GM18498 (cell line): Measurements from ENCODE around the gene SEMA6B.

Source experiments
- ATAC-seq: cut with Tn5 transposase; IDR thresholded peaks from one replicate; pipeline ENCODE4 v1.9.1; 2021; ENCODE audit warnings: mild to moderate bottlenecking, moderate library complexity; ENCODE audit not compliant: unreplicated experiment

Gene SEMA6B

DNA sequence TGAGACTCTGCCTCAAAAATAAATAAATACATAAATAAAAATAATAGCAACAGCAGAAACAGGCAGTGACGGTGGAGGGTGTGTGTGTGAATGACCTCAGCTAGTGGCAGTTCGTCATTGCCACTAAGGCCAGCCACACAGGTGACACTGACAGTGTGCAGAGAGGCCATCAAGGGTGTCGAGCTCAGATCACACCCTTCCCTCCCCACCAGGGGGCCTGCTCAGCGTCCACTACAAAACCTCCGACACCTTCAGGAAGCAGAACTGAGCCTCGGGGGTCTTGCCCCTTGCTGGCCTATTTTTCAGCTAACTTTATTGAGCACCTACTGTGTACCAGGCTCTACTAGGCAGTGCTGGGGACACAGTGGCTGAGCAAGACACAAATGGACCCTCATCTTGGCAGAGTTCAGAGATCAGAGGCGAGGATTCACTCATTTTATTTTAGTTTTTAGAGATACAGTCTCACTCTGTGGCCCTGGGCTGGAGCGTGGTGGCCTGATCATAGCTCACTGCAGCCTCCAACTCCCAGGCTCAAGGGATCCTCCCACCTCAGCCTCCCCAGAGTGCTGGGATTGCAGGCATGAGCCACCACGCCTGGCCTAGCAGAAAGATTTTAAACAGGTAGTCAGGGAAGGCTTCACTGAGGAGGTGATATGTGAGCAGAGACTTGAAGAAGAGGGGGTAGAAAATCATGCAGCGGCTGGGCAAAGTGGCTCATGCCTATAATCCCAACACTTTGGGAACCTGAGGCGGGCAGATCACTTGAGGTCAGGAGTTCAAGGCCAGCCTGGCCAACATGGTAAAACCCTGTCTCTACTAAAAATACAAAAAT is 30.3 kb upstream of the SEMA6B start:
- ATAC-seq, result no peak

DNA sequence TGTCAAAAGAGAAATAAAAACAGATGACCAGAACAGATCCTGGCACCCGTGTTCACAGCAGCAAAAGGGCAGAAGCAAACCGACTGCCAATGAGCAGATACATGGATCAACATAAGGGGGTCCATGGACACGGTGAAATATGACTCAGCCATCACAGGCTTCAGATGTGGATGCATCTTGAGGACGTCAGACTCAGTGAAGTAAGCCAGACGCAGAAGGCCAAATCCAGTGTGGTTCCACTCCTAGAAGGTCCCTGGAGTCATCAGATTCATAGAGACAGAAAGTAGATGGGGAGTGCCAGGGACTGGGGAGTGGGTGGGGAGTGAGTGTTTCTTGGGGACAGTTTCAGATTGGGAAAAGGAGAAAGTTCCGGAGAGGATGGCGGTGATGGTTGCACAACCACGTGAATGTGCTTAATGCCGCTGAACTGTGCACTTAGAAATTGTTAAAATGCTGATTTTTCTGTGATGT is 28.8 kb upstream of the SEMA6B start:
- no peak for ATAC-seq

DNA sequence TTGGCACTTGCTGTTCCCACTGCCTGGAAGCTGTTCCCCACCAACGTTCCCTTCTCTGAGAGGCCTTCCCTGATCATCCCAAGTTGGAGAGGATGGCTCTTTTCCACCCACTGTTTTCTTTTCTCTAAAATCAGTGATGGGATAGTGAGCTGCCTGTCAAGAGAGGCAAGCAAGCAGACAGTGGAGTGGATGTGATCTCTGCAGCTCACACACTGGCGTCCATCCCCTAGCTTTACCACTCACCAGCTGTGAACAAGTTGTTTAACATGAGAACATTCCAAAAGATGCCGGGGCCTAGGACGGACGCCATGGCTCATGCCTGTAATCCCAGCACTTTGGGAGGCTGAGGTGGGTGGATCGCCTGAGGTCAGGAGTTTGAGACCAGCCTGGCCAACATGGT is 28.0 kb upstream of the SEMA6B start:
- ATAC-seq, result no peak

DNA sequence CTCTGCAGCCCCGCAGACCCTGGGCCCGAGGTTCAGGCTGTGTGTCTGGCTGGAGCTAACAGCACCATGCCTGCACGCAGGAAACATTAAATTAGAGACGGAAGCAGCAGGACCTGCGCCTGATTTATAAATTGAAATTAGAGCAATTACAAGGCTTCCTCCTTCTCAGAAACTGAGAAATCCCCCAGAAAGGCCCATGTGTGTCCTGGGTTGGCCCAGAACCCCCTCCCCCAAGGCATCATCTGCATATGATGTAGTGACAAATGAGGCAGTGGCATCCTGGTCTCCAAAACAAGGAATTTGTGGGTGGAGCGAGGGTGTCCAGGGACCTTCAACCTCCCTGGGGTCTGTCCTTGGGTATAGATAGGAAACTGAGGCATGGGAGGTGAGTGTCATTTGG is 27.2 kb upstream of the SEMA6B start:
- ATAC-seq, result no peak

DNA sequence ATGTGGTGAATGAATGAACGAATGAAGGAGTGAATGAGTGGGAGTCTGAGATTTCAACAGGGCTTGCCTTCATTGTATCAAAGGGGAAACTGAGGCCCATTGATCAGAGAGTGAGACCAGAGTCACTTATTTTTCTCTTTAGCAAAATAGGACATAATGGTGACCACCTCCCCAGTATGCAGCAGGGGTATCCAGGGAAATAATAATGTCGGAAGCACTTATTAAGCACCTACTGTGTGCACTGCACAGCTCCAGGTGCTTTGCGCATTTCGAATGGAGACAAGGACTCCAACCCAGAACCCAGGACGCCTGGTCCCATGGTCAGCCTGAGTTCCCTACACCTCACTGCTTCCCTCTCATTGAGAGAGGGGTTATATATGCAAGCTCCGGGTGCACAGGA is 26.8 kb upstream of the SEMA6B start:
- ATAC-seq, result no peak

DNA sequence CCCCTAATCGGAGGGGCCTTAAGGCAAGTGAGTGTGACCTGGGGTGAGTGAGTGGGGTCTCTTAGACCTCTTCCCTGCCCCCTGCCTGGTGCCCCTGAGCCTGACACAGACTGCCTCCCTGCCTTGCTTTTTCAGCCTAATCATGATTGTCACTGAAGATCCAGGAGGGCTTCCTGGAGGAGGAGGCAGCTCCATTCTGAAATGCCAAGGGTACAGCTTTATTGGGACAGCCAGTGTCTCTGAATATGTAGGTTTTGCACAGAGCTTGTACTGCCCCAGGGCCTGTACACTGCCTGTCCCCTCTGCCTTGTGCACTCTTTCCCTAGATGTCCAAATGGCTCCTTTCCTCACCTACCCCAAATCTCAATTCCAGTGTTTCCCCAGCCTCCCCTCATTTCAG is 26.1 kb upstream of the SEMA6B start:
- ATAC-seq, result no peak

DNA sequence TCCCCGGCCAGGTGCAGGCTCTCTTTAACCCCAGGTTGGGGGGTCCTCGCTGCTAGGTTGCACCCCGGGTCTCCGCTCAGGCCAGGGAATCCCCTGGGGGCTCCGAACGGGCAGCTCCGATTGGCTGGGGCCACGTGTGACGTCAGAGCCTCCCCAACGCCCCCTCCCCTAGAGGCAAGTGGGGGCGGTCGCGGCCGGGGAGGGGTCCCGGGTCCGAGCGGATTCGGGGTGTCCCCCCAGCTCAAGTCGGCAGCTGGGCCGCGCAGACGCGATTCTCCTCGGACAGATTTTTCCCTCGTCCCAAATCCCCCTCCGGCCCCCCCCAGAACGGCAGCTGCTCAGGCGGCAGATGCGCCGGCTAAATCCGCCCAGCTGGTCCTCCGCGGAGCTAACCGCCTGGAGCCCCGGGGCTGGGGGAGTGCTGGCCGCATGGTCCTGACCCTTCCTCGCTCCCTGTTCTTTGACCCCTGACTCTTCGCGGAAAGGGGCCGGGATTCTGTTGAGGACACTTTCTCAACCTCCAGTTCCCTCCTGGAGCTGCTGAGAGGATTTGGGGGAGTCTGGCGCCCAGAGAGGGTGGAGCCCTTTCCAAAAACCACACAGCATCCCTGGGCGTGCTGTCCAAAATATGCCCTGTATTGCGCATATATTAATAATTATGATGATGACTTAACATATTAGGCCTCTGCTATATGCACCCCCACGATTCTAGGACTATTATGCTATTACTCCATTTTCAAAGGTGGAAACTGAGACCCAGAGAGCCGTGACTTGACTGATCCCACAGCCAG is 25.4 kb upstream of the SEMA6B start:
- ATAC-seq, result no peak

DNA sequence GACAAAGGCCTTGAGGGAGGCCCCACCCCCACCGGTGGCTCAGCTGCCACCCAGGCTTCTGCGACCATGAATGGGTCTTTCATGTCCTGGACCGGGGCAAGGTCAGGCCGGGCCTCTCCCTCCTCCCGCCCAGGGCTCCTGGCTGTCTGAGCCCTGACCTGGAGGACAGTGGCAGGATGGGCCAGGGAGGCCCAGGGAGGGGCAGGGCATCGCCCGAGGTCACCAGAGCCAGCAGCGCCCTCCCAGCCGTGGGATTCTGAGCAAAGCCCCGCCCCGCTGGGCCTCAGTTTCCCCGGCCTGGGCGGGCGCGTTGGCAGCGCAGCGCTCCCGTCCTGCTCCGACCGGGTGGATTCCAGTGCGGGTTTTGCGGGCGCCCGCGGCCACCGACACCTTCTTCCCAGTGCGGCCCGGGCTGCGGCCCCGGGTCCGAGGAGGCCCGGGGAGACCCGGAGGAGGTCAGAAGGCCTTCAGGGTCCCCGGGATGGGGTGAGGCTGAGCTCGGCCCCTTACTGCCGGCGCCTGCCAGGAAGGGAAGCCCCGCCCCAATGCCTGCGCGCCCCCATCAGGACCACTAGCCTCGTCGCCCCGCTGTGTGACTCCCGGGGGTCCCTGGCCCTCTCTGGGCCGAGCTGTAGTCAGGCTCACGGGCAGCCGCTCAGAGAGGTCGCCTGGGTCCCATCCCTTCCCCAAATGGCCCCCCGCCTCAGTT is 24.6 kb upstream of the SEMA6B start:
- ATAC-seq, result no peak

DNA sequence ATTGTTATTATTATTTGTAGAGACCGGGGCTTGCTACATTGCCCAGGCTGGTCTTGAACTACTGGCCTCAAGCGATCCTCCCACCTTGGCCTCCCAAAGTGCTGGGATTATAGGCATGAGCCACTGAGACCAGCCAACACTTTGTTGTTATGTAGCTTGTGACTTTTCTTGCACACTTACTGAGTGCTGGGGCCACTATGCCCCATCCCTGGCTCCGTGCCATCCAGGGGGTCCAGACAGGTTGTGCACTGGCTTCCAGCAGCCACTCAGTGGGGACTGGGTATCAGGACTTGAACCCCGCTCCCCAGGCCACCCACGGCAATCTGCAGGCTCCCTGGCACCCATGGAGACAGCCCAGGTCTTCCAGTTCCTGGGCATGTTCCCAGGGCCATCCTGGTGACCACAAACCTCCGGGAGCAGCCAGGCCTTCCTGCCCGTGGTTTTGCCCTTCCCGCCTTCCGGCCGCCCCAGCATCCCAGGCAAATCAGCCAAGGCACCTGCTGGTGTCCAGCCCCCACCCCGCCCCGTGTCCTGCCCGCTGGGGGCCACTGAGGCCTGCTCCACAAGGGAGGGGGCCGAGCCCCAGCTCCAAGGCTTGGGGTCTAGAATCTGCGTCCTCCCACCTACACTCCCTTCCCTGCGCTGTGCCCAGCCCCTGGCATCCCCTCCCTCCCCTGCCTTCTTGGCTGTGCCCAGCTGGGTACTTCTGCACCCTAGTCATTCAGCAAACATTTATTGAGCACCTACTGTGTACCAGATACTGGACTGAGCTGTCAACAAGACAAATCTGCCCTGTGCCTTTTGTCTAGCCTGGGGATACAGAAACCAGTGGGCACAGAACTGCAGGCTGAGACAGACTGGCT is 23.7 kb upstream of the SEMA6B start:
- no peak for ATAC-seq

DNA sequence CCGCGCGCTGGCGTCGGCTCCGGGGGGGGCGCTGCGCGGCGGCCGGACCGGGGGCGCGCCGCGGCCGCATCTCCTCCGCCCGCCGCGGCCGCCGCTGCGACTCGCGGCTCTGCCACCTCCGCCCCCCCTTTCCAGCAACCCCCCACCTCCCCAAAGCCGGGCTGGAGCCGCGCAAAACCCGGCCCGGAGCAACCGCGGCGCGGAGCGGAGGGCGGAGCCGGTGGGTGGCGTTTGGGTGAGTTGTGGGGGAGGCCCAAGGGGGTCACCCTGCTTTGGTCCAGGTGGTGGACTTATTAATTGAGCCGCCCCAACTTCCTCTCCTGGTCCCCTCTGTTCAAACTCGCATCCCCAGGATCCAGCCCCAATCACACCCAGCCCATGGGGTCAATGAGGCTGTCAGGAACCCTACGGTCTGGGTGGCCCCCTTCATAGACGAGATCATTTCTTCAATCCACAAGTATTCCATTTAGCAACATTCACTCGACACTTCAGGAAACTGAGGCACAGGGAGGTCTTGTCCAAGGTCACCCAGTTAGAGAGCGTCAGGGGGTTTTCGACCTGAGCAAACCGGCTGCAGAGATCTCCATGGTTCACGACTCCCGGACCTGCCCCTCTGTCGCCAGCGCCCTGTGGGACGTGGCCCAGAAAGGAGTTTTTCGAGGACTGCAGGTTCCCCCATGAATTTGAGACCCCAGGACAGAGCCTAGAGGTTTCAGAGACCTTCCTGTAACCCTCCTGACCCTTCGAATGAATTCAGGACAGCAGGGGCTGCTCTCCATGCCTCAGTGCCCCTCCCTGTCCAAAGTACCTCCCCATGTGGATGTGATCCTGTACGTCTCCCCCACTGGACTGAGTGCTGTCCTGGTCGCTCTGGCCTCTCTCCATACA is 22.4 kb upstream of the SEMA6B start:
- no peak for ATAC-seq

DNA sequence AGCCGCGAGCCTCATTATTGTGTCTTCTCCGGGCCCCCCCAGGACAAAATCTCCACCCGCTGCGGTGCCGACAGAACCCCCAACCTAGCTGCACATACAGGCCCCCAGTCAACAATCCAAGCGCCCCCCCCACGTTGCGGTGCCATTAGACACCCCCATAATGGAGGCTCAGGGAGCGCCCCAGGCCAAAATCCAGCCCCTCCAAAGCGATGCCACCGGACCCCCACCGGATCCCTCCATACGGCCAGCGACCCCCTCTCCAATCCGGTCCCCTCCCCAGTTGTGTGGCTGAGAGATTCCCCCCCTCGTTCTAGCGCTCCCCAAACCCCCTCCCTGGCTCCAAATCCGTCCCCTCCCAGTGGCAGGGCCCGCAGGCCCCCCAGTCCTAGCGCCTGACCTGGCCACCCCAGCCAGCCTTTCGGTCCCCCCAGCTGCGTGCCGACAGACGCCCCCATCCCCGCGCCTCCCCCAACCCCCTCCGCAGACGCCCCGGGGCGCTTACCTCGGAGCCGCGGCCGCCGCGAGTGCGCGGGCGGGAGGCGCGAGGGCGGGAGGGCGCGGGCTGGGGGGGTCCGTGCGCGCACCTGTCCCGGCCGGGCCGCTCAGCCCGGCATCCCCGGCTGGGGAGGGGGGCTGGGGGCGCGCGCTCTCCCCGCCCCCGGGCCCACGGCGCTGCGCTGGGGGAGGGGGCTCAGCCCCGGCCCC is 21.6 kb upstream of the SEMA6B start:
- no peak for ATAC-seq

DNA sequence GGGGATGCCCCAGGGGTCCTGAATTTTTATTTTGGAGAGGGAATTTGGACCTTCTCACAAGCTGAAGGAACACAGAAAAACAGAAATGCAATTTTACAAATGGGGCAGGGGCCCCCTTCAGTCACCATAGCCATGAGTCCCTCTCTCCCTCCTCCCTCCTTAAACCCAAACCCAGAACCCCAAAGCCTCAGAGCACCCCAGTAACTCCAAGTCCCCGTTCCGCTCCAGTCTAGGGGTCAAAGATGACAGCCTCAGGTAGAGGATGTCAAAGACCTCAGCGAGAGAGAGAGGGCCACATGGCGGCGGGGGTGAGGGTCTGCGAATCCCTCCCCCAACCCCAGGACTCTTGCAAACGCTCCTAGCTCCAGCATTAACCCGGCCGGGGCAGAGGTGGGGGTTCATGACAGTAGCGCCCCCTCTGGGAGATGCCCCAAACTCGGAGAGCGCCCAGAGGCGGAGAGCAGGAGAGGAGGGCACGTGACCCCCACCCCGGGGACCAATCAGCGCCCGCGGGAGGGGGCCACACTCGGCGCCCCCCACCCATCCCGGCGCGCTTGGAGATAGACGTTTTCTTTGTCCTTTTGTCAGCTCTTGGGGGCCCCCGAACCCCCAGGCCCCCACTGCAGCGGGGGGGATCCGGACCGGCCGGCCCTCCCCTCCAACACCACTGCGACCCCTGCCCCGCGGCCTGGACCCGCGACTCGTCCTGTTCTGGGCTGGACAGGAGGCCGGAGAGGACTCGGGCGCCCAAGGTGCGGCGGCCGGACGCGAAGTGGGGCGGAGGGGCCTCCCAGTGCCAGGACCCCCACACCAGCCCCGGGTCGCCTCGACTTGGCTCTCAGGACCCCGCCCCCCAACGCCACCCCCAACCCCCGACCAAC is 20.8 kb upstream of the SEMA6B start:
- no peak for ATAC-seq

DNA sequence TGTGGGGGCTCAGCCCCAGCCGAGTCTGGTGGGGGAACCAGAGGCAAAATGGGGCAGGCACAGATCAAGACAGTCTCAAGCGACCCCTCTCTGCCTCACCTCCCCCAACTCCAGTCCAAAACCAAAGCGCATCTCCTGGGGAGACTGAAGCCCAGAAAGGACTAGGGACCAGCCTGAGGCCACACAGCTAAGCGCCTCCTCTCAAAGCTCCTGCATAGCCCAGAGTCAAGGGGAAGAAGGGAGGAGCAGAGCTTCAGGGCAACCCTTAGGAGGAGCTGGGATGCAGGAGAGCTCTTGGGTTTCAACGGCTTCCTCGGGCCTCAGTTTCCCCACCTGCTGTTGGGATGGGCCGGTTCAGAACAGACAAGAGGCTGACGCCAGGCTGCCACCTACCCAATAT is 19.9 kb upstream of the SEMA6B start:
- no peak for ATAC-seq

DNA sequence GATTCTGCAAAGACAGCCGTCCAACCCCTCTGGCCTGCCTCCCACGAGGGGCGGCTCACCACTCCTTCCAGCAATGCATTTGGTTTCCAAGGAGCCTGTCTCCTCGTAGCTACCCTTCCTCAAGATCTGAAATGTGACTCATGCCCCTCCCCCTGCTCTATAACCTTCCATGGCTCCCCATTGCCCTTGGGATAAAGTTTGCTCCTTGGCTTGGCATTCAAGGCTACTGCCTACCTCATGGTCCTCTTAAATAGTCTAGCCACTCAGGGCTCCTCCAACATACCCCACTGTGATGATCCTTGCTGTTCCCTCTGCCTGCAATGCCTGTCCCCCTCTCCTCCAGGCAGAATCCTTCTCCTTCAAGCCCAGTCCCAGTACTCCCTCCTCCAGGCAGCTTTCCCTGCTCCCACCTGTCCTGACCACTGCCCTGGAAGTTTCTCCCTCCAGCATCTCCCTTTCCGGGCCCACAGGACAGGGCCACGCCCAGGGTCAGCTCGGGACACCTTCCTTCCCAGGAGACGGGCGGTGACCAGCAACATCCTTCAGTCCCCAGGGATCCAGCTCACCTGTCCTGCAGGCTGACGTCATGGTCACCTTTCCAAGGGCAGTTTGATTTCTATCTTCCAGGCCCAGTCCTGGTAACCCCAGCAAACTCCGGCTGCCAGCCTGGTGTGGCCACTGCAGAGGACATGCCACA is 19.2 kb upstream of the SEMA6B start:
- ATAC-seq, result no peak

DNA sequence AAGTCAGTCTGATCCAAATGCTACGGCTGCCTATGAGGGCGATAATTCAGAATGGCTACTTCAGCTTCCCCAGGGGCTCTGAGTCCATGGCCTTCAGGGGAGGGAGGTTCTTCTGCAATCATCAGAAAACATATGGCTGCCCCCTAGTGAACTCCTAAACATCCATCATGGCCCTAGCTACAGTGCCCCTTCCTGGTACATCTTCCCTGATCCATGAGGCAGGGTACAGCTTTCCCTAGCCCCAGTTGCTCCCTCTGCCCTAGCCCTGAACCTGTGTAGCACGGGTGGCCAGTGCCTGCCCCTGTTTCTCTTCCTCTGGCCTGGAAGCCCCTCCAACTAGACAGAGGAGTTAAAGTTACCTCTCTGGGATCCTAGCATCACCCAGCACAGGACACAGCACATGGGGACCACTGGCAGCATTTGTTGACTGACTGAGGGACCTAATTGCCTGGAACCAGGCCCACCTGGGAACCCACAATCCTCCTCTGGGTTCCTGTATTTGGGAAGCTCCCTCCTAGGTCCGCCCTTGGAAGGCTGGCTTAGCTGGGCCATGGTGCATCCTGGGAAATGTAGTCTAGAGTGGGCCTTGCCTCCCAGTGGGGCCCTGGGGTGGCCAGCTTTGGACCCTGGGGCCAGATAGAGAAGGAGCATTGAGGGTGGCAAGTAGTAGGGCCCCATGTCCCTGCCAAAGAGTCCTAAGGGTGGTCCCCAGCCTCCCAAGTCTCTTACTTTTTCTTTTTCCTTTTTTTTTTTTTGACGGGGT is 17.7 kb upstream of the SEMA6B start:
- ATAC-seq, result no peak

DNA sequence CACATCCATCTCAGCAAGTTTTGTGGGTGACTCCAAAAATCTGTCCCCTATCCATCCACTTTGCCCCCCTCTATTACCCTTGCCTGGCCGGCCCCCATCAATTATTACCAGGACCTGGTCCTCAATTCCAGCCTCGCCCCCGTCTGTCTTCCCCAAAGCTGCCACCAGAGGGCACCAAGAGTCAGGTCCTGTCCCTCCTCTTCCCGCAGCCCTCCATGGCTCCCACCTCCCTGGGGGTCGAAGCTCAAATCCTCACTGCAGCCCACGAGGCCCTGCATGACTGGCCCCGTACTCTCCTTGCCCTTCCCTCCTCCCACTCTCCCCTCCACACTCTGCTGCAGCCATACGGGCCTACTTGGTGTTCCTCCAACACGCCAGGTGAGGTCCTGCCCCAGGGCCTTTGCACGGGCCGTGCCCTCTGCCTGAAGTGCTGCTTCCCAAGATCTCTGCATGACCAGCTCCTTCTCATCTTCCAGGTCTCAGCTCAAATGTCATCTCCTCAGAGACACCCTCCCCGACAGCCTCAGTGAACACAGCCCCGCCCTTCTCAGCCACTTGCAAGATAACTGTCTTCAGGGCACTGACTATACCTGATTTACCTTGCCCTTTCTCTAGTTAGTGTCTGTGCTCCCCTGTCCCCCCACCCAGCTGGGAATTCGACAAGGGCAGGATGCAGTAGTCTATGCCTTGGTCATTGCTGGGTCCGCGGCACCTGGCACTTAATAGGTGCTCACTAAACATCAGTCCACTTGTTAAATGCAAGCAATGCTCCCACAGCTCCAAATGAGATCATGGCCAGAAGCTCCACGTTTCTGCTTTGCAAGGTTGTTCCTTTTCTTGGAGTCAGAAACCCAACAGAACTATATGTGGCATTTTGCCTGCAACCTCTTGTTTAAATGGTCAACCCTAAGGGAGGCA is 16.8 kb upstream of the SEMA6B start:
- ATAC-seq, result no peak
